H1 (cell line): Measurements from ENCODE around the gene PITPNB. TPM values are rescaled to one million over a fixed set of nuclear protein-coding genes. Genes with fewer than 3 reads are reported as not detected.

ENCODE experiments used
- BRCA1 ChIP-seq: IDR thresholded peaks from 2 replicates; pipeline ENCODE4 v1.6.1; 2012; ENCODE audit warnings: low read depth, low read length, improper control_type of control experiment
- CHD1 ChIP-seq: IDR thresholded peaks from 2 replicates; pipeline ENCODE4 v1.6.1; 2012; ENCODE audit warnings: low read depth, low read length, improper control_type of control experiment
- CHD7 ChIP-seq: fragments of 300-600 bp; sonication (generic); IDR thresholded peaks from 2 replicates; pipeline ENCODE4 v1.7.1; 2012; ENCODE audit warnings: low read length, moderate library complexity, mild to moderate bottlenecking, inconsistent platforms; ENCODE audit not compliant: insufficient replicate concordance
- FOSL1 ChIP-seq: IDR thresholded peaks from 2 replicates; pipeline ENCODE4 v1.6.1; 2011; ENCODE audit warnings: mild to moderate bottlenecking, low read depth, low read length, moderate library complexity; ENCODE audit not compliant: insufficient read depth
- PHF8 ChIP-seq: fragments of 200-600 bp; sonication (generic); conservative IDR thresholded peaks from 2 replicates; pipeline ENCODE4 v1.7.1; 2012; ENCODE audit warnings: low read depth, mild to moderate bottlenecking, inconsistent platforms, low read length, moderate library complexity
- POLR2A ChIP-seq, 2 experiments: IDR thresholded peaks; 1 replicate in 1 of 2; 2 replicates in 1 of 2; pipeline ENCODE4 v1.6.1; 2011; ENCODE audit warnings: low read depth in 2 of 2, low read length in 2 of 2, mild to moderate bottlenecking in 2 of 2; ENCODE audit errors: control extremely low read depth in 1 of 2
- SIX5 ChIP-seq: IDR thresholded peaks from 2 replicates; pipeline ENCODE4 v1.6.1; 2011; ENCODE audit warnings: mild to moderate bottlenecking, low read depth, low read length
- SP4 ChIP-seq: IDR thresholded peaks from 2 replicates; pipeline ENCODE4 v1.6.1; 2012; ENCODE audit warnings: low read length, inconsistent platforms
- TBP ChIP-seq: IDR thresholded peaks from 2 replicates; pipeline ENCODE4 v1.6.1; 2011; ENCODE audit warnings: low read depth, low read length, improper control_type of control experiment
- TCF12 ChIP-seq: IDR thresholded peaks from 2 replicates; pipeline ENCODE4 v1.6.1; 2011; ENCODE audit warnings: low read depth, mild to moderate bottlenecking, low read length
- YY1 ChIP-seq: IDR thresholded peaks from 2 replicates; pipeline ENCODE4 v1.6.1; 2011; ENCODE audit warnings: low read depth, mild to moderate bottlenecking, low read length
- ZNF274 ChIP-seq: IDR thresholded peaks from 2 replicates; pipeline ENCODE4 v1.7.0; 2012; ENCODE audit warnings: low read length, borderline replicate concordance; ENCODE audit errors: extremely low read depth
- polyA plus RNA-seq, 7 experiments: library from polyadenylated mRNA; depleted of rRNA in 3 of 7; stranded (reverse) in 5 of 7; unstranded in 2 of 7; fragments of >200 nt in 5 of 7; fragments of 200-250 nt in 2 of 7; gene quantifications; 1 replicate in 5 of 7; 2 replicates in 1 of 7; 4 replicates in 1 of 7; pipeline versions ENCODE4 v1.2.1 to v1.2.3, GENCODE V29; 2011 to 2013; ENCODE audit warnings: missing spikeins in 2 of 7, mixed read lengths in 2 of 7
- total RNA-seq: library from RNA; stranded (reverse); fragmentation: NEBNext Ultra II Directional; extraction: Animal tissue kit (Norgen Biotek cat#: 25700); gene quantifications from 2 replicates; pipeline ENCODE4 v1.2.1, GENCODE V29; 2021

Gene PITPNB
- total and polyA plus RNA-seq, 2 of the 8 experiments (the other 6 are each of a cell fraction or from before 2014, with no cell fraction given) = 24.6 to 89.3 TPM

- TF ChIP-seq CHD1 (no peak), YY1 (no peak), FOSL1 (no peak), CHD7 (no peak), BRCA1 (no peak), PHF8 (no peak), TCF12 (no peak), ZNF274 (no peak), TBP (no peak), POLR2A (IDR thresholded peaks at IDR 0.05; ENCODE audit: control extremely low read depth in 1 of 2, low read depth in 2 of 2, low read length in 2 of 2) (no peak), SIX5 (no peak), SP4 (no peak)
Observed at GRCh38 chr22:27834364-27835185, 84.5 kb downstream of the PITPNB start (continued).
